Type B pancreatic cell (in vitro differentiated cells): Measurements from ENCODE around the gene ALK. TPM values are rescaled to one million over a fixed set of nuclear protein-coding genes. Genes with fewer than 3 reads are reported as not detected.
A peak's percentile ranks its signal among the peaks of the same experiment; 100 is the strongest.

Source experiments
- DNase-seq: peaks from one replicate; pipeline ENCODE4 v3.0.0; 2021; ENCODE audit warnings: mixed read lengths; ENCODE audit not compliant: unreplicated experiment; ENCODE audit errors: extremely low spot score
- H3K27ac Mint-ChIP-seq: 2 replicates; pipeline ENCODE4 v1.8.0; 2021; ENCODE audit warnings: mild to moderate bottlenecking, mixed read lengths
- H3K27me3 Mint-ChIP-seq: 2 replicates; pipeline ENCODE4 v1.8.0; 2021; ENCODE audit warnings: mixed read lengths
- H3K36me3 Mint-ChIP-seq: 2 replicates; pipeline ENCODE4 v1.8.0; 2021; ENCODE audit warnings: mixed read lengths
- H3K4me1 Mint-ChIP-seq: one replicate; pipeline ENCODE4 v1.8.0; 2021; ENCODE audit warnings: mixed read lengths; ENCODE audit not compliant: unreplicated experiment
- H3K4me3 Mint-ChIP-seq: 2 replicates; pipeline ENCODE4 v1.8.0; 2021; ENCODE audit warnings: mild to moderate bottlenecking, mixed read lengths
- H3K9me3 Mint-ChIP-seq: 2 replicates; pipeline ENCODE4 v1.8.0; 2021; ENCODE audit warnings: mixed read lengths
- total RNA-seq: library from RNA; stranded (reverse); gene quantifications from 2 replicates; pipeline ENCODE4 v1.2.1, GENCODE V29; 2021; ENCODE audit warnings: low replicate concordance
- TF ChIP-seq, protein P1 (sequence below): fragments of 200-600 bp; sonication (generic); conservative IDR thresholded peaks from 2 replicates; pipeline ENCODE4 v1.5.0; 2021; ENCODE audit warnings: antibody characterized with exemption, mild to moderate bottlenecking

ALK gene
- total RNA-seq, 1 donor from 2014 or later = 7.7 TPM

DNA sequence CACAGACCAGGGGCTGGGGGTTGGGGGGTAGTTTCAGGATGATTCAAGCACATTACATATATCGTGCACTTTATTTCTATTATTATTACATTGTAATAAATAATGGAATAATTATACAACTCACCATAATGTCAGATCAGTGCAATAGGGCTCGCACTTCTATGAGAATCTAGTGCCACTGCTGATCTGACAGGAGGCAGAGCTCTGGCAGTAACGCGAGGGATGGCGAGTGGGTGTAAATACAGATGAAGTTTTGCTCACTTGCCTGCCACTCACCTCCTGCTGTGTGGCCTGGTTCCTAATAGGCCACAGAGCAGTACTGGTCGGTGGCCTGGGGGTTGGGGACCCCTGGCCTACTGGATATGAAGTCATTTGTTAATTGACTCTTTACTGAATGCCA, 615.6 kb downstream of the ALK start:
- H3K27me3 Mint-ChIP-seq = peaks cover 12% of the 10 kb centered on the region
- no peak for DNase-seq
- no peak overlapping the region for H3K27ac Mint-ChIP-seq
- no peak overlapping the region for H3K4me3 Mint-ChIP-seq
- H3K4me1 Mint-ChIP-seq = peaks cover 20% of the 10 kb centered on the region
- H3K9me3 Mint-ChIP-seq = no peaks in the 10 kb centered on the region
- TF ChIP-seq, protein P1, sequence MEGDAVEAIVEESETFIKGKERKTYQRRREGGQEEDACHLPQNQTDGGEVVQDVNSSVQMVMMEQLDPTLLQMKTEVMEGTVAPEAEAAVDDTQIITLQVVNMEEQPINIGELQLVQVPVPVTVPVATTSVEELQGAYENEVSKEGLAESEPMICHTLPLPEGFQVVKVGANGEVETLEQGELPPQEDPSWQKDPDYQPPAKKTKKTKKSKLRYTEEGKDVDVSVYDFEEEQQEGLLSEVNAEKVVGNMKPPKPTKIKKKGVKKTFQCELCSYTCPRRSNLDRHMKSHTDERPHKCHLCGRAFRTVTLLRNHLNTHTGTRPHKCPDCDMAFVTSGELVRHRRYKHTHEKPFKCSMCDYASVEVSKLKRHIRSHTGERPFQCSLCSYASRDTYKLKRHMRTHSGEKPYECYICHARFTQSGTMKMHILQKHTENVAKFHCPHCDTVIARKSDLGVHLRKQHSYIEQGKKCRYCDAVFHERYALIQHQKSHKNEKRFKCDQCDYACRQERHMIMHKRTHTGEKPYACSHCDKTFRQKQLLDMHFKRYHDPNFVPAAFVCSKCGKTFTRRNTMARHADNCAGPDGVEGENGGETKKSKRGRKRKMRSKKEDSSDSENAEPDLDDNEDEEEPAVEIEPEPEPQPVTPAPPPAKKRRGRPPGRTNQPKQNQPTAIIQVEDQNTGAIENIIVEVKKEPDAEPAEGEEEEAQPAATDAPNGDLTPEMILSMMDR = no peak
- no peaks in the 10 kb centered on the region for H3K36me3 Mint-ChIP-seq

DNA sequence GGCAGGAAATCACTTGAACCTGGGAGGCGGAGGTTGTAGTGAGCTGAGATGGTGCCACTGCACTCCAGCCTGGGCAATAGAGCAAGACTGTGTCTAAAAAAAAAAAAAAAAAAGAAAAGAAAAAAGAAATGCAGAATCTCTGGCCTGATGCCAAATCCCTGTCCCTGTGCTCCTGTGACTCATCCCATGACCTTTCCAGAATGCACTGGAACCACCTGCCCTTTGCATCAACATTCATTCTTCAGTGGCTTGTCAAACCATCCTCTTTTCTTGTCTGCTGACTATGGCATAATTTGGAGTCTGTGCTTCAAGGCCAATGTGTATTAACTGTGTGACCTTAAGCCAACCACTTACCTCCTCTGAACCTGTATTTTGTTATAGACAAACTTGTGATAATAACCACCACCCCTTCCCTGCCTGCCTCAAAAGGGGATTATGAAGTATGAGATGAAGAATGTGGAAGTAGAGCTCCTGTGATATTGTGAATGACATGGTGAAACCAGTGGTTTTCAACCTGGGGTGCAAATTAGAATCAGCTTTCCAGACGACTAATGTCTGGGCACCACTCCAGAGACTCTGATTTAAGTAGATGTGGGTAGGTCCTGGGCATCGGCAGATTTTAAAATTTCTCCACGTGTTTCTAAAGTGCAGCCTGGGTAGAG, 616.9 kb downstream of the ALK start:
- peaks cover 16% of the 10 kb centered on the region for H3K27me3 Mint-ChIP-seq
- TF ChIP-seq, protein P1 = no peak
- H3K4me3 Mint-ChIP-seq = no peak overlapping the region
- H3K4me1 Mint-ChIP-seq = peaks cover 14% of the 10 kb centered on the region
- H3K9me3 Mint-ChIP-seq = no peaks in the 10 kb centered on the region
- H3K27ac Mint-ChIP-seq = no peak overlapping the region
- no peaks in the 10 kb centered on the region for H3K36me3 Mint-ChIP-seq
- no peak for DNase-seq

DNA sequence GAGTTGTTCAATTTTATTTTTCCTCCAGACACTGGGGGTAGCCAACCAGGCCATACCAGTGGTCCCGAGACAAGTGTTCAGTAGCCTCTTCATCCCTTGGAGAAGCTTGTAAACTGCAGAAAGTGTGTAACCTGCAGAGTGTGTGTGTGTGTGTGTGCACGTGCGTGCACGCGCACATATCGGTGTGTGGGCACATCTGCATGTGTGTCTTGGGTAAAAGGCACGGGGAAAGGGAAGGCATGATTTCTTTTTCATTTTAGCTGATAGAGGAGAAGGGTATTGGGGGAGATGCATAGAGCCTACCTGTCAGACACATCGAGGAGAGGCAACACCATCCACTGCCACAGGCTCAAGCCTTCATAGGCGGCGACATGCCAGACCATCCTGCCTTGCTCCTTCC, 624.8 kb downstream of the ALK start:
- TF ChIP-seq, protein P1 = no peak
- no peaks in the 10 kb centered on the region for H3K36me3 Mint-ChIP-seq
- no peaks in the 10 kb centered on the region for H3K9me3 Mint-ChIP-seq
- no peak for DNase-seq
- no peak overlapping the region for H3K4me3 Mint-ChIP-seq
- peaks cover 39% of the 10 kb centered on the region for H3K27me3 Mint-ChIP-seq
- no peak overlapping the region for H3K27ac Mint-ChIP-seq
- no peaks in the 10 kb centered on the region for H3K4me1 Mint-ChIP-seq

DNA sequence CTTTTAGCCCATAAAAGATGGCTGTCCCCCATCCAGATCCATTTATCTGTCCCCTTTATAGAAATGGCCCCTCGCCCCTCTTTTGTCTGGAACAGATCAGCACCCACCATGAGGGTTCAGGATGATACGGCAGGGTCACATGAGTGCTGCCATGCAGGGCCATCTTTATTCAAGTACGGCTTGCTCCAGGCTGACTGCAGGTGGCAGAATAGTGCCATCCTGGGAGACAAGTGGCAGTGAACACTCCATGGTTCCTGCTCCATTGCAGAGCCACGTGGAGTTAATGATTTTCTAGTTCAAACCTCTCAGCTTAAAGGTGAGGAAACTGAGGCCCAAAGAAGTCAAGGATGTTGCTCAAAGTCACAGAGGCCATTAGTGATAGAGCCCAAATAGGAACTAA, 625.5 kb downstream of the ALK start:
- Mint-ChIP-seq H3K27me3 (peaks cover 34% of the 10 kb centered on the region), H3K36me3 (no peaks in the 10 kb centered on the region), H3K4me1 (no peaks in the 10 kb centered on the region), H3K9me3 (no peaks in the 10 kb centered on the region), H3K27ac (no peak overlapping the region), H3K4me3 (no peak overlapping the region)
- no peak for DNase-seq
- TF ChIP-seq, protein P1 = peak; percentile 58

DNA sequence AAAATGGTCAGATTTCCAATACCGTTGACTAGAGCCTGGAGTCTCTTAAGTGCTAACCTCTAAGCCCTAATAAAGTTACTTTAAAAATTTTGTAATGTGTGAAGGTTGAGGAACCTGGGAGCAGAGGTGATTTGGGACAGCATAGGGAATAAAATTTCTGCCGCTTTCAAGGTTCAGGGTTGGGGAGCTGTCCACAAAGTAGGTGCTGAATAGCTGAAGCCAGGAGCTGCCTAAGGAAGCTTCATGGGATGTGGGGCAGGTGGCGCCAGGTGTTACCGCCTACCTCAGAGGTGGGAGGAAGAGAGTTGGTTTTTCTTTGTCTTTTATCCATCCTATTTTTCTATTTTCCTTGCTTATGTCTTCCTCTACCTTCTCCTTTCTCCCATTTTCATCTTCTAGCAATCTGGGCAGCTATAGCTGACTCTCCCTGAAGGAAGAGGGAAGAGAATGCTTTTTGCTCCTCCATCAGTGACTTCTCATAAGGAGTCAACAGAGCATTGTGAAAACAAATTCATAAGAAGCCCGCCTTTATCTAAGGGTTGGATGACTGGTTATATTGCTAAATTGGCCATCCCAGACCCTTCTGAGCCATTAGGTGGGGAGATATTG, 627.5 kb downstream of the ALK start:
- Mint-ChIP-seq H3K4me1 (no peaks in the 10 kb centered on the region), H3K36me3 (no peaks in the 10 kb centered on the region), H3K9me3 (no peaks in the 10 kb centered on the region), H3K27ac (no peak overlapping the region), H3K27me3 (peaks cover 31% of the 10 kb centered on the region), H3K4me3 (no peak overlapping the region)
- TF ChIP-seq, protein P1 = no peak
- DNase-seq = no peak
